ENCODE results near the gene ANKLE1. TPM values are rescaled to one million over a fixed set of nuclear protein-coding genes. Genes with fewer than 3 reads are reported as not detected.

Gene ANKLE1
- total and polyA plus RNA-seq, 4 experiments from 2014 or later = 0.41 to 5.1 (median 1.8) TPM

- no peaks in the 10 kb centered on the region for H3K27me3 Mint-ChIP-seq
- H3K27ac Mint-ChIP-seq = no peak overlapping the region
- CTCF ChIA-PET (ENCODE audit: partially characterized antibody) = interaction anchor here (0.6 to 8.0 kb wide), 22 partner anchors 8 to 209 kb away, joined by 3 to 83 read pairs (median 4); partner anchors contain the start of genes ANKLE1, DDA1, MRPL34 and OCEL1
- DNase-seq = no peak
- peaks cover 5 to 21% (median 16%) of the 10 kb centered on the region in 4 donors for H3K4me1 Mint-ChIP-seq
- no peaks in the 10 kb centered on the region for H3K9me3 Mint-ChIP-seq
- Histone ChIP-seq H3K4me3 (ENCODE audit: low read length in 2 of 2) (no peak overlapping the region), H3K9me3 (ENCODE audit: control insufficient read depth in 1 of 2, low read length in 2 of 2) (no peaks in the 10 kb centered on the region), H3K4me1 (ENCODE audit: insufficient read depth, low read length) (peaks cover 10% of the 10 kb centered on the region), H3K27ac (ENCODE audit: low read depth, low read length) (no peak overlapping the region), H3K27me3 (ENCODE audit: insufficient read depth, low read length) (no peaks in the 10 kb centered on the region), H3K36me3 (ENCODE audit: insufficient read depth, low read length) (no peaks in the 10 kb centered on the region)
- no peaks in the 10 kb centered on the region for H3K36me3 Mint-ChIP-seq
- intact Hi-C loops (cut with micrococcal nuclease) = no loop called here
- POLR2A ChIA-PET (ENCODE audit: partially characterized antibody) = interaction anchor here (0.7 to 1.7 kb wide), 4 partner anchors 21 to 39 kb away, joined by 3 to 7 read pairs (median 4); partner anchors contain the start of gene ANKLE1
- H3K4me3 Mint-ChIP-seq = no peak overlapping the region
Measured at GRCh38 chr19:17259934-17260333, 21.8 kb upstream of the ANKLE1 start.

- peaks cover 5 to 22% (median 16%) of the 10 kb centered on the region in 4 donors for H3K4me1 Mint-ChIP-seq
- intact Hi-C loops (cut with micrococcal nuclease) = loop anchor here (1.0 kb wide), 2 partner anchors 21 to 194 kb away; no protein-coding TSS in a partner anchor
Measured at GRCh38 chr19:17260842-17261325, 20.8 kb upstream of the ANKLE1 start.

GRCh38 chr19:17262557-17262956, 19.1 kb upstream of the ANKLE1 start:
- Histone ChIP-seq H3K4me1 (ENCODE audit: insufficient read depth, low read length) (peaks cover 20% of the 10 kb centered on the region), H3K27ac (ENCODE audit: low read depth, low read length) (no peak overlapping the region), H3K36me3 (ENCODE audit: insufficient read depth, low read length) (no peaks in the 10 kb centered on the region), H3K9me3 (ENCODE audit: control insufficient read depth in 1 of 2, low read length in 2 of 2) (no peaks in the 10 kb centered on the region), H3K4me3 (ENCODE audit: low read length in 2 of 2) (no peak overlapping the region), H3K27me3 (ENCODE audit: insufficient read depth, low read length) (no peaks in the 10 kb centered on the region)
- H3K27me3 Mint-ChIP-seq = peaks cover 1 to 2% of the 10 kb centered on the region in 2 donors
- intact Hi-C loops (cut with micrococcal nuclease) = no loop called here
- H3K36me3 Mint-ChIP-seq = peaks cover 0 to 5% of the 10 kb centered on the region in 2 donors
- no peaks in the 10 kb centered on the region for H3K9me3 Mint-ChIP-seq
- POLR2A ChIA-PET (ENCODE audit: partially characterized antibody) = no interaction called here
- DNase-seq = no peak
- no peak overlapping the region for H3K4me3 Mint-ChIP-seq
- peak overlapping the region in 2 of 7 donors; percentile 43 to 55 for H3K27ac Mint-ChIP-seq
- H3K4me1 Mint-ChIP-seq = peaks cover 11 to 31% (median 25%) of the 10 kb centered on the region in 4 donors
- CTCF ChIA-PET (ENCODE audit: partially characterized antibody) = interaction anchor here (1.1 to 8.0 kb wide), 4 partner anchors 19 to 125 kb away, joined by 3 to 83 read pairs (median 34); partner anchors contain the start of genes ANKLE1 and OCEL1

More at GRCh38 chr19:17260842-17261325, 20.8 kb upstream of the ANKLE1 start:
- H3K36me3 Mint-ChIP-seq = no peaks in the 10 kb centered on the region
- H3K4me3 Mint-ChIP-seq = no peak overlapping the region
- H3K4me1 ChIP-seq (ENCODE audit: insufficient read depth, low read length) = peaks cover 14% of the 10 kb centered on the region
- no peak overlapping the region for H3K27ac ChIP-seq (ENCODE audit: low read depth, low read length)
- POLR2A ChIA-PET (ENCODE audit: partially characterized antibody) = interaction anchor here (0.7 to 1.7 kb wide), 4 partner anchors 20 to 40 kb away, joined by 3 to 7 read pairs (median 4); partner anchors contain the start of gene ANKLE1
- no peaks in the 10 kb centered on the region for H3K27me3 ChIP-seq (ENCODE audit: insufficient read depth, low read length)
- H3K9me3 ChIP-seq (ENCODE audit: control insufficient read depth in 1 of 2, low read length in 2 of 2) = no peaks in the 10 kb centered on the region
- H3K9me3 Mint-ChIP-seq = no peaks in the 10 kb centered on the region
- CTCF ChIA-PET (ENCODE audit: partially characterized antibody) = interaction anchor here (0.6 to 8.0 kb wide), 27 partner anchors 9 to 284 kb away, joined by 3 to 83 read pairs (median 4); partner anchors contain the start of genes ANKLE1, DDA1, OCEL1 and USE1
- peak overlapping the region in 5 of 7 donors; percentile 1 to 82 (median 47) for H3K27ac Mint-ChIP-seq
- H3K4me3 ChIP-seq (ENCODE audit: low read length in 2 of 2) = no peak overlapping the region
- H3K27me3 Mint-ChIP-seq = no peaks in the 10 kb centered on the region
- no peaks in the 10 kb centered on the region for H3K36me3 ChIP-seq (ENCODE audit: insufficient read depth, low read length)
- peak; percentile 85 to 88 (median 87) for DNase-seq

GRCh38 chr19:17263712-17264640, 17.7 kb upstream of the ANKLE1 start:
- Histone ChIP-seq H3K36me3 (ENCODE audit: insufficient read depth, low read length) (peaks cover 3% of the 10 kb centered on the region), H3K27me3 (ENCODE audit: insufficient read depth, low read length) (no peaks in the 10 kb centered on the region), H3K9me3 (ENCODE audit: control insufficient read depth in 1 of 2, low read length in 2 of 2) (no peaks in the 10 kb centered on the region), H3K4me1 (ENCODE audit: insufficient read depth, low read length) (peaks cover 29% of the 10 kb centered on the region), H3K27ac (ENCODE audit: low read depth, low read length) (no peak overlapping the region), H3K4me3 (ENCODE audit: low read length in 2 of 2) (no peak overlapping the region)
- POLR2A ChIA-PET (ENCODE audit: partially characterized antibody) = interaction anchor here (0.8 to 1.2 kb wide), 2 partner anchors 19 to 125 kb away, joined by 3 read pairs; no protein-coding TSS in a partner anchor
- peak overlapping the region in 6 of 7 donors; percentile 7 to 92 (median 51) for H3K27ac Mint-ChIP-seq
- H3K4me1 Mint-ChIP-seq = peaks cover 15 to 39% (median 31%) of the 10 kb centered on the region in 4 donors
- DNase-seq = no peak
- H3K9me3 Mint-ChIP-seq = no peaks in the 10 kb centered on the region
- CTCF ChIA-PET (ENCODE audit: partially characterized antibody) = interaction anchor here (0.8 to 8.0 kb wide), 7 partner anchors 11 to 155 kb away, joined by 3 to 65 read pairs (median 4); partner anchors contain the start of genes ANKLE1 and OCEL1
- intact Hi-C loops (cut with micrococcal nuclease) = no loop called here
- no peak overlapping the region for H3K4me3 Mint-ChIP-seq
- peaks cover 1 to 2% of the 10 kb centered on the region in 2 donors for H3K27me3 Mint-ChIP-seq
- H3K36me3 Mint-ChIP-seq = peaks cover 0 to 10% of the 10 kb centered on the region in 2 donors

GRCh38 chr19:17264641-17264979, 17.1 kb upstream of the ANKLE1 start, which contains the start of gene USHBP1:
USHBP1 (minus strand) TSS chr19:17264745; CDS start chr19:17264299, 446 bp downstream.
- Histone ChIP-seq H3K4me3 (ENCODE audit: low read length in 2 of 2) (no peak within 1 kb of the TSS), H3K4me1 (ENCODE audit: insufficient read depth, low read length) (peaks cover 29% of the 10 kb centered on the region), H3K36me3 (ENCODE audit: insufficient read depth, low read length) (peaks cover 5% of the 10 kb centered on the region), H3K27ac (ENCODE audit: low read depth, low read length) (no peak within 1 kb of the TSS), H3K27me3 (ENCODE audit: insufficient read depth, low read length) (no peaks in the 10 kb centered on the region), H3K9me3 (ENCODE audit: control insufficient read depth in 1 of 2, low read length in 2 of 2) (no peaks in the 10 kb centered on the region)
- ChIA-PET CTCF (ENCODE audit: partially characterized antibody) (interaction anchor here (0.6 to 8.0 kb wide), 6 partner anchors 12 to 154 kb away, joined by 3 to 65 read pairs (median 4); partner anchors contain the start of genes ANKLE1, OCEL1 and USE1), POLR2A (ENCODE audit: partially characterized antibody) (interaction anchor here (0.8 to 1.2 kb wide), 2 partner anchors 18 to 125 kb away, joined by 3 read pairs; no protein-coding TSS in a partner anchor)
- peak within 1 kb of the TSS in 5 of 7 donors; percentile 7 to 92 (median 59) for H3K27ac Mint-ChIP-seq
- intact Hi-C loops (cut with micrococcal nuclease) = no loop called here
- peak within 1 kb of the TSS in 1 of 8 donors; percentile 5 for H3K4me3 Mint-ChIP-seq
- DNase-seq = no peak
- peaks cover 15 to 39% (median 31%) of the 10 kb centered on the region in 4 donors for H3K4me1 Mint-ChIP-seq
- peaks cover 0 to 10% of the 10 kb centered on the region in 2 donors for H3K36me3 Mint-ChIP-seq
- peaks cover 1 to 2% of the 10 kb centered on the region in 2 donors for H3K27me3 Mint-ChIP-seq
- no peaks in the 10 kb centered on the region for H3K9me3 Mint-ChIP-seq

- H3K27me3 ChIP-seq (ENCODE audit: insufficient read depth, low read length) = no peaks in the 10 kb centered on the region
- H3K27ac ChIP-seq (ENCODE audit: low read depth, low read length) = no peak overlapping the region
- H3K4me3 ChIP-seq (ENCODE audit: low read length in 2 of 2) = no peak overlapping the region
- POLR2A ChIA-PET (ENCODE audit: partially characterized antibody) = interaction anchor here (1.3 to 3.4 kb wide), 7 partner anchors 40 to 191 kb away, joined by 3 to 39 read pairs (median 11); partner anchors contain the start of genes DDA1, HAUS8, MYO9B and OCEL1
- peaks cover 5% of the 10 kb centered on the region for H3K36me3 ChIP-seq (ENCODE audit: insufficient read depth, low read length)
- peaks cover 4 to 18% of the 10 kb centered on the region in 2 donors for H3K36me3 Mint-ChIP-seq
- DNase-seq = no peak
- peaks cover 12 to 34% (median 27%) of the 10 kb centered on the region in 4 donors for H3K4me1 Mint-ChIP-seq
- H3K4me3 Mint-ChIP-seq = peak overlapping the region in 1 of 8 donors; percentile 21
- H3K9me3 Mint-ChIP-seq = no peaks in the 10 kb centered on the region
- CTCF ChIA-PET (ENCODE audit: partially characterized antibody) = interaction anchor here (0.9 to 6.0 kb wide), 8 partner anchors 11 to 82 kb away, joined by 3 to 47 read pairs (median 5); partner anchors contain the start of gene ANKLE1
- intact Hi-C loops (cut with micrococcal nuclease) = loop anchor here (2.0 to 5.0 kb wide), 2 partner anchors 39 to 71 kb away; partner anchors contain the start of genes GTPBP3 and OCEL1
- H3K27ac Mint-ChIP-seq = peak overlapping the region in 3 of 7 donors; percentile 23 to 48 (median 40)
- H3K9me3 ChIP-seq (ENCODE audit: control insufficient read depth in 1 of 2, low read length in 2 of 2) = no peaks in the 10 kb centered on the region
- peaks cover 1 to 2% of the 10 kb centered on the region in 2 donors for H3K27me3 Mint-ChIP-seq
- peaks cover 26% of the 10 kb centered on the region for H3K4me1 ChIP-seq (ENCODE audit: insufficient read depth, low read length)
Measured at GRCh38 chr19:17266026-17266425, 15.7 kb upstream of the ANKLE1 start.
